ENCODE measurements around the gene SLC15A2.
"Not testable (repeated sequence)": the region's sequence is repeated elsewhere in the genome, so short reads cannot be mapped to it uniquely, and the experiment has no call there.

The SLC15A2 gene

GRCh38 chr3:121924734-121925133 lies 30.5 kb downstream of the SLC15A2 start:
- DNase-seq, result no peak

- no peak for DNase-seq
Measured at GRCh38 chr3:121926380-121926779, 32.2 kb downstream of the SLC15A2 start.

DNA sequence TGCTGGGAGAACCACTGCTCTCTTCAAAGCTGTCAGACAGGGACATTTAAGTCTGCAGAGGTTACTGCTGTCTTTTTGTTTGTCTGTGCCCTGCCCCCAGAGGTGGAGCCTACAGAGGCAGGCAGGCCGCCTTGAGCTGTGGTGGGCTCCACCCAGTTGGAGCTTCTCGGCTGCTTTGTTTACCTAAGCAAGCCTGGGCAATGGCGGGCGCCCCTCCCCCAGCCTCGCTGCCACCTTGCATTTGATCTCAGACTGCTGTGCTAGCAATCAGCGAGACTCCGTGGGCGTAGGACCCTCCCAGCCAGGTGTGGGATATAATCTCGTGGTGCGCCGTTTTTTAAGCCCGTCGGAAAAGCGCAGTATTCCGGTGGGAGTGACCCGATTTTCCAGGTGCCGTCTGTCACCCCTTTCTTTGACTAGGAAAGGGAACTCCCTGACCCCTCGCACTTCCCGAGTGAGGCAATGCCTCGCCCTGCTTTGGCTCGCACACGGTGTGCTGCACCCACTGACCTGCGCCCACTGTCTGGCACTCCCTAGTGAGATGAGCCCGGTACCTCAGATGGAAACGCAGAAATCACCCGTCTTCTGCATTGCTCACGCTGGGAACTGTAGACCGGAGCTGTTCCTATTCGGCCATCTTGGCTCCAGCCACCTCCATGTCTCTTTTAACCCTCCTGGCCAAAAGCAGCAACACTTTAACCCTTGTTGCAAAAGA lies 44.1 kb downstream of the SLC15A2 start:
- DNase-seq, result not testable (repeated sequence)

- DNase-seq, result no peak
Measured at GRCh38 chr3:121941592-121941991, 47.4 kb downstream of the SLC15A2 start.

DNA sequence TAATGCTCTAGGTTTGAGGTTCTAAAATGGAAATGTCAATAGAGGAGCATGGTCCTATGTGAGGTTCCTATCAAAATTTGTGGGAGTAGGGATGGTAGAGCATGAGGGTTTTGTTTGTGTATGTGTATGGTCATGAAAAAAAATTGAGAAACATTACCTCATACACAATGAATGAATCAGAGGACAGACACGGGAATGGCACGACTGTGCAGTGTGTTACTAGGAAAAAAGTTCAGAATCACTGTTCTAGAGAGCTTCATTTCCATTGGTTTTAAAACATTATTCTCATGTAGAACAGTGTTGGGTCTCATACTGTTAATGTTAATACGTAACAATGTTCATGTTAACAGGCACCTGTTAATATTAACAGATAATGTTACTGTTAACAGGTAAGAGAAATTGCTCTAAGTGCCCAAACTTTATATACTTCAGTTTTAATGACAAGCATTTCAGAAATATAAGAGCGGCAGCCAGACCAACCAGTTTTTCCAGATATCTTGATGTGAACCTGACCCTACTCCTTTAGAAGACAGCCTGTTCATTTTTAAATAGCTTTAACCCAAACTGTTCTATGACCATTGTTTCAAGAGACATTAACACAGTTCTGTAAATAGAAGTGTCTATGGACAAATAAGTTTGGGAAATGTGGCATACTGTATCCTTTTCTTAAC lies 48.0 kb downstream of the SLC15A2 start:
- peak; percentile 35 for DNase-seq

- no peak for DNase-seq
Measured at GRCh38 chr3:121943431-121943830, 49.2 kb downstream of the SLC15A2 start.

- no peak for DNase-seq
Measured at GRCh38 chr3:121948641-121949040, 54.4 kb downstream of the SLC15A2 start.

DNA sequence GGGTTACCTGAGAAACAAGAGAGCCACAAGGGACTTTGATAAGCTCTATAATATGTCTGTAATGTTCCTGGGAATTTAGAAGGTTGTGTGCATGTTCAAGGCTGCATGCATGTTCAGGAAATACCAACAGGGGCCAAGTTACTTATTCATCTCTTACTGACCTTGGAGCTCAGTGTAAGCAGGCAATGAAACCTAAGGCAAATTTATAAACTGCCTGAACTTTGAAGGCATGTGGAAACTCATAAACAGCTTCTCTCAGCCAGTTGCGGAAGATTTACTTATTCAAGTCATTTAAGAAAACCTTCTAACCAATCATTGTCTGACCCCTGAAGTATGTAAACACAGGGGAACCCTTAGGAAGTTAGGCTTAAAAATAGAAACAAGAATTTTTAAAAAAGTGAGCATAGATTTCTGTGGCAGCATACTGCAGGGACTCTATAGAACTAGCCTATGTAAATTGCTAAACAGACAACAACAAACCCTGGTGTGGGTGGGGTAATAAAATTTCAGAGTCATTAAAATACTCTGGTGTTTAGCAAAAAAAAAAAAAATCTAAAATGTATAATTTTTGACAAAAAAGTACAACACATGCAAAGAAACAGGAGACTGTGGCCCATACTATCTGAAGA lies 57.2 kb downstream of the SLC15A2 start:
- DNase-seq, result no peak

DNA sequence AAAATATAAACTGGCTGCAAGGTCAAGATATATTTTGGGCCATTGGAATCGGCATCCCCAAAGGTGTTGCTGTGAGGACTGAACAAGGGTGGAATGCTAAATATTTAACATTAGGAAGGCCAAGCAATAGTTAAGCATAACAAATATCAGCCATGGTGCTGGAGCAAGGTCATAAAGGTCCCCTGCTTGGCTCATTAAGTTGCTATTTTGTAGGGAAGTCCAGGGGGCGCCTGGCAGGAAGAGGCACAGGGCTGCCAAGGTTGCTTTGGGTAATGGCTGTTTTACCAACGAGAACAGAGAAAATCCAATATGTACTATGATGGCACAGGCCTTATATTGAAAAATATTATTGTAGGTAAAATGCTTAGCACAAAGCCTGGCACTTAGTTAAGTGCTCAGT lies 62.2 kb downstream of the SLC15A2 start:
- DNase-seq, result no peak

- DNase-seq, result no peak
Measured at GRCh38 chr3:121957674-121958415, 63.6 kb downstream of the SLC15A2 start.

- no peak for DNase-seq
Measured at GRCh38 chr3:121958801-121959200, 64.6 kb downstream of the SLC15A2 start.

GRCh38 chr3:121961283-121961682 lies 67.1 kb downstream of the SLC15A2 start:
- DNase-seq, result no peak

- DNase-seq, result no peak
Measured at GRCh38 chr3:121962443-121962842, 68.2 kb downstream of the SLC15A2 start.

- DNase-seq, result no peak
Measured at GRCh38 chr3:121963608-121964007, 69.4 kb downstream of the SLC15A2 start.

DNA sequence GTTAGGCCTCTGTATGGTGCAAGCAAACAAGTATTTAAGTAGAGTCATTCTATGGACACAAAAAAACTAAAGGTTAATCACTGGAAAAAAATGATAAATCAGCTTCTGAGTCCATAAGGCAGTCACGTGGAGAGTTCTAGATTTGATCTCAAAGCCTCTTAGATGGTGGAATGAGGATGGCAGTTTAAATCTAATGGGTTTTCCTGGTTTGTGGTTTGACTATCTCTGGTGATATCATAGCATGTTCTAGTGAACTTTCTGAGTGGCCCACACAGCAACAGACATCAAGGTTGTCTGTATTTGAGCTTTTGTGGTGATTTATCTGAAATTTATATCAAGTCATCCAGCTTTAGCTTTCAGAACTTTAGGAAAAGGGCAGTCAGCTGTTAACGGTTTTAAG lies 75.4 kb downstream of the SLC15A2 start:
- no peak for DNase-seq

- DNase-seq, result no peak
Measured at GRCh38 chr3:121970047-121970446, 75.8 kb downstream of the SLC15A2 start.

DNA sequence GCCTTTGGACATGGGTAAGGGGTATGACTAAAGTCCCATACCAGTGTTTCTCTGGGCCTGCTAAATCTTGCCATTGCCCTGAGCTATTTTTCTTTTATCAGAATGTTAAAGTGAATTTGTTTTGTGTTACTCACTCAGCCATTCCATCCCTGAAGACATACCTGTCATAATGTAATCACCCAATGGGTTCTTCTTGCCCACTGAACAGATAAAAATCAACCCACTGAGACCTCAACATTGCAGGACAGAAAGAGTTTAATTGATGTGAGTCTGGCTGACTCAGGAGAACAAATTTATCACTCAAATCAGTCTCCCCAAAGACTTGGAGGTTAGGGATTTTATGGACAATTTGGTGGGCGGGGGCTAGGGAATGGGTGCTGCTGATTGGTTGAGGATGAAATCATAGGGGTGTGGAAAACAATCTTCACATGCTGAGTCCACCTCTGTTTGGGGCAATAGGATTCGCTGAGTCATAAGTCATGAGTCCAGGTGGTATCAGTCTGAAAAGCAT lies 80.5 kb downstream of the SLC15A2 start:
- DNase-seq, result no peak

DNA sequence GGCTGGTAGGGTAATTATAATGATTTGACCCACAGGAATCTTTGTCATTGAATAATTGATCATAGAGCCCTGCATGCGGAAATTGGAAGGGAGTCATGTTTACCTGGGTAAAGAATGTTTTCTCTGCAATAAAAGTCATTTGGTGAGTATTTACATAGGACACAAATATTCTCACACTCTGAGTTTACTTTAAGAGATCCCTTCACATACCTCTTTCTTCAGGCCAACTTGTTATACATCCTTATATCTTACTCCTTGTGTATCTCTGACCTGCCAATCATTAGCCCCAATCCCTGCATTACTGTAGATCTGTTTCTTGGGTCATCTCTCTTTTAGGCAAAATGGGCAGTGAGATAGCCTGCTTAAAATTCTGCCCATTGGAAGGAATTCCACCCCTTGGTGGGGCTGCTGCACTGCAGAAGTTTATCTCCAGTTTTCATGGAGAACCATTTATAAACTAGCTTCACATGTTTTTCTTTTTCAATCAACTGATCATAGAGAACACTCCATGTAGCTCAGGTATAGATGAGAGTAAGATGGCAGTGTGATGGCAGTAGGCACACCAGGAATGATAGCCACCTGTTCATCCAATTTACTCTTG lies 81.6 kb downstream of the SLC15A2 start:
- DNase-seq, result no peak

- no peak for DNase-seq
Measured at GRCh38 chr3:121976727-121977126, 82.5 kb downstream of the SLC15A2 start.

DNA sequence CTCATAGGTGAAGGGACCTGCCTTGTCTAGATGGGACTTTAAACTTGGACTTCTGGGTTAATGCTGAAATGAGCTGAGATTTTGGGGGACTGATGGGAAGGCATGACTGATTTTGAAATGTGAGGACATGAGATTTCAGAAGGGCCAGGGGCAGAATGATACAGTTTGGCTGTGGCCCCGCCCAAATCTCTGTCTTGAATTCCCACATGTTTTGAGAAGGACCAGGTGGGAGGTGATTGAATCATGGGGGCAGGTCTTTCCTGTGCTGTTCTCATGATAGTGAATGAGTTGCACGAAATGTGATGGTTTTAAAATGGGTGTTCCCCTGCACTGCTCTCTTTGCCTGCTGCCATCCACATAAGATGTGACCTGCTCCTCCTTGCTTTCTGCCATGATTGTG lies 85.0 kb downstream of the SLC15A2 start:
- DNase-seq, result no peak

DNA sequence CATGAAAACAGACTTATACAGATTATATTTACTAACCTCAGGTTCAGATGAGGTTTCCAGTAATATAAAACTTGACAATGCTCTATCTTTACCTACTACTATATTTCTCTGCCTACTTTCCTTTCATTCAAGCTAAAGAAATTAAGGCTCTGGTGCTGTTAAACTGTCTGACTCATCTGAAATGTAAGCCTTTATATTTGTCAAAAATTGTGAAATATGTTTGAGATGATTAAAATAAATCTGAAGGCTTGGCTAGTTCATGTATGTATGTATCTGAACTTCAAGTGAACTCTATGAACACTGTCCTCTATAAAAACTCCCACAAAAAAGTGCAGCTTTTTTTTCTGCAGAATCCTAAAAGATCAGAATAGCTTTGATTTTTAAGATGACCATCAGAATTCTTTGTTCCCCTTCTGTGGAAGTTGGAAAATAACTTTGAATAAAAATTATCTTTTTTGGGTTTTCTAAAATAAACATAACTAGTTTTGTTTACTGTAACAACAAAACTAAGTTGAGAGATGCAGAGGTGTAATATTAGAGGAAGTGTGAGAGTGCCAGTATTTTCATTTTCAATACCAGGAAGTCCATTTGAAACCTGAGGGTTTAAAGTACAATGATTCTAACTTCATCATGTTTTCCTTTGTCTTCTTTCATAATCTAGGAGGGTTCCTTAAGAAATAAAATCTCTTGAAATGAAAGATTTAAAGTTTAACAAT lies 85.7 kb downstream of the SLC15A2 start:
- DNase-seq, result no peak

DNA sequence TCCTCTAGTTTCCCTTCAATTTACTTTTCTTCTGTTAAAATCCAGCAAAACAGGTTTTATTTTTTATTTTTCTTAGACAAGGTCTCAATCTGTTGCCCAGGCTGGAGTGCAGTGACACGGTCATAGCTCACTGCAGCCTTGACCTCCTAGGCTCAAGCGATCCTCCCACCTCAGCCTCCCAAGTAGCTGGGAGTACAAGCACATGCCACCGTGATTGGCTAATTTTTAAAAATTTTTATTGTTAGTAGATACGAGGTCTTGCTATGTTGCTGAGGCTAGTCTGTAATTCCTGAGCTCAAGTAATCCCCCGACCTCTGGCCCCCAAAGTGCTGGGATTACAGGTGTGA lies 86.2 kb downstream of the SLC15A2 start:
- DNase-seq, result no peak
